HG03039 (cell line): ENCODE measurements around the gene TBX1.

Experiments
- ATAC-seq: cut with Tn5 transposase; IDR thresholded peaks from one replicate; pipeline ENCODE4 v1.9.1; 2021; ENCODE audit warnings: mild to moderate bottlenecking, moderate library complexity; ENCODE audit not compliant: unreplicated experiment

TBX1 gene

GRCh38 chr22:19751497-19752245 lies 8.9 kb upstream of the TBX1 start:
- ATAC-seq, result no peak

GRCh38 chr22:19753090-19753842 lies 7.3 kb upstream of the TBX1 start:
- no peak for ATAC-seq

GRCh38 chr22:19753996-19754700 lies 6.4 kb upstream of the TBX1 start:
- no peak for ATAC-seq

- no peak for ATAC-seq
Observed at GRCh38 chr22:19754701-19755144, 5.9 kb upstream of the TBX1 start.

GRCh38 chr22:19755145-19755710 lies 5.3 kb upstream of the TBX1 start:
- ATAC-seq, result no peak

GRCh38 chr22:19755722-19756287 lies 4.8 kb upstream of the TBX1 start:
- no peak for ATAC-seq

- no peak for ATAC-seq
Observed at GRCh38 chr22:19756288-19757128, 4.1 kb upstream of the TBX1 start.

- no peak for ATAC-seq
Observed at GRCh38 chr22:19757140-19757984, 3.2 kb upstream of the TBX1 start.

- no peak for ATAC-seq
Observed at GRCh38 chr22:19757985-19758895, 2.3 kb upstream of the TBX1 start.

GRCh38 chr22:19758896-19759426 lies 1.6 kb upstream of the TBX1 start:
- ATAC-seq, result no peak

- ATAC-seq, result no peak
Observed at GRCh38 chr22:19759427-19760057, 1.0 kb upstream of the TBX1 start.

- ATAC-seq, result no peak
Observed at GRCh38 chr22:19760951-19761724, 560 bp downstream of the TBX1 start.

- ATAC-seq, result no peak
Observed at GRCh38 chr22:19761725-19762567, 1.4 kb downstream of the TBX1 start.

GRCh38 chr22:19762568-19763457 lies 2.2 kb downstream of the TBX1 start:
- ATAC-seq, result no peak
